Measurements from ENCODE around the gene ARHGEF40.
A peak's percentile ranks its signal among the peaks of the same experiment; 100 is the strongest.

The ARHGEF40 gene

DNA sequence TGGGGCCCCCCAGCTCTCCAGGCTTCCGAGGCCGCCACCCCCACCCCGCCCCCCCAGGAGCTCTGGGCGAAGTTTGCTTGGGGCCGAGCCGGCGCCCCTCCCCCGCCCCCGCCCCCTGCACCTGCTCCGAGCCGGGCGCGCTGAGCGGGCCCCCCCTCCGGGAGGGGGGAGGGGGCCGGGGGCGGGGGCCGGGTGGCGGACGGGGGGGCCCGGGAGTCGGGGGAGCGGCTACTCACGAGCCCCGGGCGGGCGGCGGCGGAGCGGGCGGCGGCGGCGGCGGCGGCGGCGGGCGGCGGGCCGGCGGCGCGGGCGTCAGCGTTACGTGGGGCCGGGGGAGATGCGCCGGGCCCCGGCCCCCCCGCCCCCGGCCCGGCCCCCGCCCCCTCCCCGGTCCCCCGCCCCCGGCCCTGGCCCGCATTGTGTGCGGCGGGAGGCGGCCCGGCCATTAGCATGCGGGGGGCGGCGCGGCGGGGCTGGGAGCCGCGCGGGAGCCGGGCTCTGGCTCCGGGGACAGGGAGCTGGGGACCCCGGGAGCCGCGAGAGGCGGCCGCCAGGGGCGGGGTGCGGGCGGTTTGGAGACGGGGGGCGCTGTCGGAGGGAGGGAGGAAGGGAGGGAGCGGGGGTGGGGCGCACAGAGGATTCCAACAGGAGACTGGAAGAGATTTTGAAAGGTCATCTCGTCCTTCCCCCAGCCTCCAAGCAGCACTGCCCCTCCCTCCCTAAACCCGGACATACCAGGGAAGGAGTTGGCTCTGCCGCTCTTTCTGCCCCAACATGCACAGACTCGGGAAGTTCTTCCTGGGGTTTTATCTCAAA is 28.2 kb downstream of the ARHGEF40 start, which contains the start of gene ZNF219:
Gene ZNF219, minus strand, starts transcription at position 580 of the 816 bp plus-strand sequence. CDS start 5,064 bp downstream, outside the sequence.
- peak; percentile 66 for DNase-seq (ENCODE audit: low spot score)

DNA sequence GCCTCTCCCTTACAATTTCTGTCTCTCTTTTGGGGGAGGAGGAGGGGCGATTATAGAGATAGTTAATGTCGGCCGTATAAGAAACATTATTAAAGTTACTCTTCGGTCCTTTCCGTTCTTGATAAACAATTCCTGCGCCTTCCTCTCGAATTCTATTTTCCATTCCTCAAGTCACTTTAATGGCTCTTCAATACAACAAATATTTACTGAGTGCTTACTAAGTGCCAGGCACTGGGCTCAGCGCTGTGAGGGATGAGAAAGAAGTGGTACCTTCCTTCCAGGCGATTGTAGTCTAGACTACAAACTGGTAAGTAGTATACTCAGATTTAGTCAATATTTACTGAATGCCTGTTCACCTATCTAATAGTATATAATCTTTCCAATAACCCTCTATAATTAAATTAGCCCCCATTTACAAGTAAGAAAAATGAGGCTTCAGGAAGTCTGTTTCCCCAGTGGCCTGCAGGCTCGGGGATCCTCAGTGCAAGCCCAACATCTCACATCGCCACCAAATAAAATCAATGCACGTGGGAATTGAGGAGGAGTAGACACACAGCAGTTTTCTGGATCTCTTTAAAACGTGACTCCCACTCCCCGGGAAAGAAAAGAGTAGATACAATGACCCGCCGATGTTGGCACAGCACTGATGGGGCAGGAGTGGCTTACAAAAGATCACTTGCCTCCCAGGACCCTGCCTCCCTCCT is 28.9 kb downstream of the ARHGEF40 start:
- peak; percentile 8 for DNase-seq (ENCODE audit: low spot score)

DNA sequence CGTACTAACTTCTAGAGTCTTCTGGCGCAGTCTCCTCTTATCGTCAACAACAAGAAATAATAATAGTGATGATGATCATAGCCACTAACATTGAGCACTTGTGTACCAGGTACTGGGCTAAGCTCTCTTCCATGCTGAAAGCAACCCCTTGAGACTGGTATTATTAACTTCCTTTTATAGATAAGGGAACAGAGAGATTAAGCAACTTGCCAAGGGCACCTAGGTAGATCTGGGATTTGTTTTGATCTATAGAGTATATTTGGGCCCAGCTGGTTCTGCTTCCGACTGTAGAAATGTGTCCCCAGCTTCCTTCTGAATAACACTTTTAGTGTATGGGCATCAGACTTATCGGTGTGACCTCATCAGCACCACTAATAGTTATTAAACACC is 29.5 kb downstream of the ARHGEF40 start:
- DNase-seq (ENCODE audit: low spot score): peak; percentile 3

DNA sequence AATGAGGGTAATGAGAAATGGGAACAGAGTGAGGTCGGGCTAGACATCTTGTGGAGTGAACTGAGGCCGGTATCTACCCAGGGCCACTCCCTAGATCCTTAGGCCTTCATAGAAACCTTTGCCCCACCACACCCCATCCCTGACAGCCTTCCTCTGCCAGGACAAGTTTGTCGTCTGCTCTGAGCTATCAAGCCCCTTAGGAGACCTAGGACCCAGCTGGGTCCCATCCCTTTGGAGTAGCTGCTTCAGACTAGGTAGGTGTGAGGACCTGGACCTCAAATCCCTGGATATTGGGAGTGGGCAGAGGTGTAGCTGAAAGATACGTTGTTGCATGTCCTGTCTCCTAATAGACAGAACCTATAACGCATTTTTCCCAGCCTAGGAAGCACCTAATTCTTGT is 30.8 kb downstream of the ARHGEF40 start, which contains the start of gene TMEM253:
Gene TMEM253, plus strand, starts transcription at position 136 of the 400 bp plus-strand sequence. CDS start 278 bp downstream, outside the sequence.
- peak; percentile 16 for DNase-seq (ENCODE audit: low spot score)

DNA sequence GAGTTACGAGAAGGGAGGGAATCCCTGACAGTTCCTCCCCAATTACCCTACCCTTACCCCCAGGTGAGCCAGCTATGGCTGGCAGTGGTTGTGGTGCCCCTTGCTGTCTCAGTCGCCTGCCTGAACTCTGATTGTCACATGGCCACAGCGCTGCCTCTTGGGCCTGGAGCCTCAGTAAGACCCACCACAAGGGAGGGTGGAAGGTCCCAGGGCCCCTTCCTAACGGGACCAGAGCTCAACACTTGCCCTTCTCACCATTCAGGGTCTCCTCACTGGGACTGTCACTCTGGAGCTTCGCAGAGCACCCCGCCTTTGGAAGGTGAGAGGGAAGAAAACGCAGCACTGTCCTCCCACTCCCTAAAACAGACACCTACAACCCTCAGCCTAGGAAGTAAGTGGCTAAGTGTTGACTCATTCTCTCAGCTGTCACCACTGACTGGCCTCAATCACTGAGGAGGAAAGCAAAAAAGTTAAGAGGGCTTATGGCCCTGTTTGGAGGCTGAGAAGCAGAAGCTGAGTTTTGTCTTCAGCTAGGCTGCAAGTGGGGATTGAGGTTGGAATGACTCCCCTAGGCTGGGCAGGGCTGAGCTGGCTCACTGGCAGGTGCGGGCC is 31.8 kb downstream of the ARHGEF40 start:
- DNase-seq (ENCODE audit: low spot score): no peak

DNA sequence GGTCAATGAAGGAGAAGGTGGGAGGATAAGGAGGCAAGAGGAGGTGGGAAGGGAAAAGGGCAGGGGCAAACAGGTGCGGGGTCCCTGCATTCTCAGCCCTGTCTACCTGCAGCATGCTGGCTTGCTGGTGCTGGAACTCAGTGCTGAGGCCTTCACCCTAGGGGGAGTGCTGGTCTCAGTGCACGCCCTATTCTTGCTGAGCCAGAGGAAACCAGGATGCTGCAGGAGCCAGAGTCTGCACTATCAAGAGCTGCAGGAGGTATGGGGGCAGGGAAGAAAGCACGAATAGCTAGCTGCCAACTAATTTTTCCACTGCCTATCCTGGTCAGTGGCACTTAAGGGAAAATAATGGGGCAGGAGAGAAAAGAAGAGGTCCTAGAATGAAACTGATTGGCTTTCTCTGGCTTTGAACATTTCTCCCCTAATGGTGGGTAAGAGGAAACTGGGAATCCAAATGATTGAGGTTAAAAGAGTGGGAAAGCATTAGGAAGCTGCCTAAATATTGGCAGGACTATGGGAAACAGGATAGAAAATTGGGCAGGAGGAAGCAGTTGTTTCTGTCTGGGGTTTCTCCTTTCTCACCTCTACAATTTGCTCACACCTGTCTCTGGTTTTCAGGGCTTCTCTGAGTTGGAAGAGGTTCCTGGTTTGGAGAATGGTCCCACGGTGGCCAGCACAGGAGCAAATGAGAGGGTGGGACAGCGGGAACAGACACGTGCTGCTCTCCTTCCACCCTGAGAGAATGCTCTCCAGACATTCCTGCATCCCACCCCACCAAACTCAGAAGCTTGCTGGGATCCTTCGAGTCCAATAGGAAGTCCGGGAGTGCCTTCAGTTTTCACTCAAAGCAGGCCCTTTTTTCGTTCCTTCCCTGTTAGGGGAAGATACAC is 32.7 kb downstream of the ARHGEF40 start:
- no peak for DNase-seq (ENCODE audit: low spot score)

DNA sequence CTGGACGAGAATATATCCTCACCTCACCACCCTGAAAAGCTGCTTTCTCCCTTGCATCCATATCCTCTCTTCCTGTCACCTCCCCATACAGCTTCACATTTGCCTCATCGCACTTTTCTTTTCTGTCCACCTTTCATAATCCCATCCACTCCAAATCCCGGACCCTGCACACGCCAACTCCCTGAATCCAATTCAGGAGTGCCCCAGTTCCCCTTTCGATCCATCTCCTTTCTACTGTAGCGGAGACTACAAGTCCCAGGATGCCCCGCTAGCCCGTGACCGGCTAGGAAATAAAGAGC is 33.3 kb downstream of the ARHGEF40 start:
- no peak for DNase-seq (ENCODE audit: low spot score)

DNA sequence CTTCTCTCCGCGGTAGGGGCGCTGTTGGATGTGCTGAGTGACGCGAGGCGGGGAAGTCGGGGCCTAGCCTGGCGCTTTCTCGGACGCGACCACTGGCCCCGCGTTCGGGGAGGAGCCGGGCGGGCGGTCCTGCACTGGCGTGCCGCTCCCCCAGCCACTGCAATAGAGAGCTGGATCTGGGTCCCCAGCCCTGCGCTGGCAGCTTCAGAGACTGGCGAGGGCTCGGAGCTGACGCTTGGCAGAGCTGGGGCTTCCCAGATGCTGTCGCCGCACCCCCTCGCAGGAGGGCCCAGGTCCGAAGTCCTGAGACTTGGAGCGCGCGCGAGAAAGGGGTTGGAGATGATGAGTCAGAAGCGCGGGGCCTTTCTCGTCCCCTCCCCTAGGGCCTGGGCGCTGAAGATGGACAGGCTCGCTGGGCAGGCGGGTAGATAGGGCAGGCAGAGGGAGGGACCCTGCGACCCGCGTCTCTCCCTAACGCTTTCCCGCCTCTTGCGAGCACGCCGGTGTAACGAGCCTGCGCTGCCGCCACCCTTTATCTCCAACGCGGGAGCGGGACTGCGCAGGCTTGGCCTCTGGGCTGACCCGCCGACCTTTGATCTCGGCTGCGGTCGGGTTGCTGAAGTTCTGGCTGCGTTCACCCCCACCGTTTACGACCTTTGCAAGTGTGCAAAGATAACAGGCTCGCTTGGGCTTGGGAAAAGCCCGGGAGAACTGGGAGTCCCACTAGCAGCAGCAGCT is 33.8 kb downstream of the ARHGEF40 start:
- DNase-seq (ENCODE audit: low spot score): peak; percentile 93

DNA sequence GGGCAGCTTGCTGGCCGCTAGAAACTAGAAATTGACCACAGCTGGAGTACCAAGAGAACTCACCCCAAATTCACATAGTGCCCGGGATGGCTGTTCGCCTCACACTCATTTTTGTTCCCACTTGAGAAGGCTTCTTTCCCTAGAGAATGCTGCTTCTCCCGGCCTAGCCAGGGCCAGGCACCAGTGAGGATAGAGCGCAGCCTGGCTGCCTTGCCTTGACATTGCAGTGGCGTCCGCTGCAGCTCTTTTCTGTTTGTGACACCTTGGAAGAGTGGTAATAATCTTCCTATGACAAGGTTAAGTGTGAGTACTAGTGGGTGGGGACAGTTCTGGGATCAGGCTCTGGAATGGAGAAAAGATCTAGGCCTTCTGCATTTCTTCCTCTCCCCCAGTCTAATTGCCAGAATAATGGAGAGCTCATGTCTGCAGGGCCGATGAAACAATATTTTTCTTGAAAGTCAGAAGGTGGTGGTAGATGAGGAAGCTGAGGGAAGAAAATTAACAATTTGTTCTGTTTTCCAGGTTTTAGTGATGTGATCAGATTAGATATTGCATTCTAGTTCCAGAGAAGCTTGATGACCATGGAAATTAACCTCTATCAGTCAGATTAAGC is 34.5 kb downstream of the ARHGEF40 start:
- DNase-seq (ENCODE audit: low spot score): peak; percentile 73

DNA sequence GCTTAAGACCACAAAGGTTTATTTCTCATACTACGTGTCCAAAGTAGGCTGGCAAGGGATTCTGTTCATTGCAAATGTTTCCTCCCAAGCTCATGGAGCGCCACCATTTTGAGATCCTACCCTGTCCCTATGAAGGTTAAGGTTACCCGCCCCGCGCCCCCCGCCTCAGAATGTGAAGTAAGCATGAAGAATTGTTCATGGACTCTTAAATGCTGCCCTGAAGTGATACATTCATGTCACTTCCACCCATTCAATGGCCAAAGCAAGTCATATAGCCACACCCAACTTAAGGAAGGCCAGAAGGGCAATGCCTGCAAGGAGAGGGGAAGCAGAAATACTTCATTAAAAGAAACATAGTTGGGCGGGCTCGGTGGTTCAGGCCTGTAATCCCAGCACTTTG is 35.0 kb downstream of the ARHGEF40 start:
- no peak for DNase-seq (ENCODE audit: low spot score)

DNA sequence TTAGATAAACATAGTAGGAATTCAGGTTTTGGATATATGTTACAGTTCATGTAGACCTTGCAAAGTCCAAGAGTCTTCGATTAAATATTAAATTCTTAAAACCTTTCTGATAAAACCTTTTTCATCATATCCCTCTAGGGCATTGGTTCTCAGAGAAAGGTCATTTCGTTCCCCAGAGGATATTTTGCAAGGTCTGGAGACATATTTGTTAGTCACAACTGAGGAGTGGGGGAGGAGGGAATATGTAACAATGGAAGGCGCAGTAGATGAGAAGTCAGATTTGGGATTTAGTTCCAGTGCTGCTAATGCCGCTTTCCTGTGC is 36.0 kb downstream of the ARHGEF40 start:
- peak; percentile 2 for DNase-seq (ENCODE audit: low spot score)

DNA sequence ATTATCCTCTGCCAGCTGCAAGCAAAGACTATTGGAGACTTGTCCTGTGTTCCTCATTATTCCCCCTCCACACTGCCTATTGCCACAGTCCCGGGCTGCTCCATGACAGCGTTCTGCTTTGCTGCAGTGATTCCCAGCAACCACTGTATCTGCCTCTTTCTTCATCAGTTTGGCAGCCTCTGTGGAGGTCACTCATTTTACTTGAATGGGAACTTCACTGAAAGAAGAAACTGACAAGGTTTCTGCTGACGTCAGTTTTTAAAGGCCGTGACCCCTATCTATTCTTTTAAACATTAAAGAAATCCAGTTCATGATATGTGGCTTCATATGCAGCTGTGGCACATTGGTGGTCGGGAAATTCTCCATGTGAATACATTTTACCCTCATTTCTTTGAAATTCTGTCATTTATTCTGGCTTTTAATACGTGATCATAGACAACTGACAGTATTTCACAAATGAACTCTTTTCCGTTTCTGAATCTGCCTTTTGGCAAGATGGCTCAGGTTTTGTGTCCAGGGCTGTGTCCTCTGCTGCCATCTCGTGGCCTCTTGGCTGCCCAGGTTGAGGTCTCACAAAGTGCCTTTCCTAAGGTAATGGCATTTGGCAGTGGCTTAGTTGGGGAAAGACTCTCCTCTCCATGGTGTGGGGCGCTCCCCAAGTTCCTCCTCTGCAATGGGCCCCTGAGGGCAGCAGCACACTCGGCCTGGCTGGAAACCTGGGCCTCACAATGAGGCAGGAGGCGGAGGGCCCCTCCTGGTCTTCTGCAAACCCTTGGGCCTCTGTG is 36.6 kb downstream of the ARHGEF40 start:
- peak; percentile 66 for DNase-seq (ENCODE audit: low spot score)

DNA sequence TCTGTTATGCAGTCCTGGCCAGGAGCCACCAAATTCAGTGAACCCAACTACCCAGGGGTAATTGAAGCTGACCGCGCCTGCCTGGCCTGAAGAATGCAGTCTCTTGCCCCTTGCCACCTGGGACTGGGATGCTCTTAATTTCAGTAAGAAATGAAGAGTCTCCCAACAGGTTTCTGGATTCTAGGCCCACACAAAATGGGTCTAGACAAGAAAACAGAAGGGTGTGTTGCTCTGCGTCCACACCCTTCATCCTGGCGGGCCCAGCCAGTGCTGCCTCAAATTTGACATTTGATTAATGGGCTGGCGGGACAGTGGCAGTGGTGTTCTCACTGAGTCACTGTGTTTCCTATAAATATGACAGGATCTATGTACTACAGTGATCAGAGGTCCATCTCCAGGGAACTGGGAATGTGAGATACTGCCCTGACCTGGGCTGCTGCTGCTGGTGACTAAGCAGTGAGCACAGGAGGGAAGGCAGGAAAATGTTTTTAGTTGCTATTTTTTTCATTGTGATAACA is 37.2 kb downstream of the ARHGEF40 start:
- no peak for DNase-seq (ENCODE audit: low spot score)

DNA sequence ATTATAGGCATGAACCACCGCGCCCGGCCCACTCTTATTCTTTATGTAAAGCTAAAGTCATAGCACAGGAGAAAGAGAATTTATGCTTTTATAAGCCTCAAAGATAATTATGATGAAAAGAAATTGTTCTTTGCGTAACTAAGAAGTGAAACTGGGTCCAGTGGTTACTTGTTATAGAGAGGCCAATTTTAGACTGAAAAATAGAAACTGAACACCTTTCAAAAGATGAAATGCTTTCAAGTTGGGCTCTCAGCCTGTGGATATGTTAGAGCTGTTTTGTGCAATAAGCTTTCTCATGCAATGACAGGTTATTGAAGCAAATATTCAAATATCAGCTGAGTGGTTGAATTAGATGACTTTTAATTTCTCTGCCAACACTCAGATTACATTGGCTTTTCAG is 38.7 kb downstream of the ARHGEF40 start:
- no peak for DNase-seq (ENCODE audit: low spot score)

DNA sequence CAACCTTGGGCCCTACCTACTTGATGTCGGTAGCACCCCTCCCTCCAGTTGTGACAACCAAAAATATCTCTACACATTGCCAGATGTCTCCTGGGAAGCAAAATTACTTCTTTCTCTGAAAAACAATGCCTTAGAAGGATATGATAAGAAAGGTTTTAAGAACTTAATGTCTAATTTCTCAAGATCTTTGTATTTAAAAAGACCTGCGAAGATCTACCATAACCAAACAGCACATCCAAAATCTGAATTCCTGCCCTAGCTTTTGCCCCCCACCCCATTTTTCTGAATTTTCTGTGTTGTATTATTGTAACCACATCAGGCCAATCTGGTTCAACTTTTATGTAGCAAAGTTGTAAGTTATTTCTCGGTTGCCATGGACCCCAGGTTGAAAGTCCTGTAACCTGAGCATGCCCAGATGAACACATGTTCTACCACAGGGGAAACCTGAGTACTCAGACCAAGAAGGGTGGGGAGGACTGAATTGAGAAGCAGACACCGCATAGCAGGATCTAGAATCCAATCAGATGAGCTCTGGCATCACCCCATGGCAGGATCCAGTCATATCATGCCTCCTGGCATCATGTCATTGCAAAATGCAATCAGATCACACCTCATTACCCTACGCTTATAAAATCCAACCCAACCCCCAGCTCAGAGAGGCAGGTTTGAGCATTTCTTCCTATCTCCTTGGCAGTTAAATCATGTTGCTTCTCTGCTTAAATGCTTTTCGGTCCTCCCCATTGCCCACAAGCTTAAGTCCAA is 39.5 kb downstream of the ARHGEF40 start:
- no peak for DNase-seq (ENCODE audit: low spot score)

DNA sequence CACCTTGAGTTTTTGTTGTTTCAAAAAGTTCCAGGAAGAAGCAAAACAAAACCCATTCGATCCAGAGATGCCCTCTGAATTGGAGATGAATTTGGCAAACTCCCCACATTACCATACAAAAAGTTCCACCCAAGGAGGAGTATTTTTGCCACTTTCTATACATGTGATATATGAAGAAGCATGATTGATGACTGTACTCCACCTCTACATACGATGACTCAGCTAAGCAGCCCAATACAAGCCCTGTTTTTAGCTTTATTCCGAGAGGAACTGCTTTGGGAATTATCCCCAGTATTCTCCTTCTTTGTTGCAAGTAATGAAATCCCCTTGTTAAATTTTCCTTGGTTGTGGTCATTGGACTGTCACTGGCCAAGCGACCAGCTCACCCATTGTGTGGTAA is 42.2 kb downstream of the ARHGEF40 start:
- no peak for DNase-seq (ENCODE audit: low spot score)

DNA sequence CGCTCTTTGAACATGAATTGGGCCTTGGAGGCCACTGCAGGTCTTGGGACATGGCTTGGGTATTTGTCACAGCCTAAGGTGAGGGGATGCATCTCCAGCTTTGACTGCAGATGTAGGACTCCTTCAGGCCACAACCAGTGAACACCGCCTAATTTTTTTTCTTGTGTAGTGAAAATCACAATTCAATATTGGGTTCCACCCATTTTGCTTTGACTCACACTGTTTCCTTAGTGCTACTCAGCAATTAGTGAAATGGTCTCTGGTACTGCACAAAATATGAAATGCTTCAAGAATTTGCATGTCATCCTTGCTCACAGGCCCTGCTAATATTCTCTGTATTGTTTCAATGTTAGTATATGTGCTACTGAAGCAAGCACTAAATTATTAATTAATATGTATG is 43.3 kb downstream of the ARHGEF40 start:
- DNase-seq (ENCODE audit: low spot score): no peak

DNA sequence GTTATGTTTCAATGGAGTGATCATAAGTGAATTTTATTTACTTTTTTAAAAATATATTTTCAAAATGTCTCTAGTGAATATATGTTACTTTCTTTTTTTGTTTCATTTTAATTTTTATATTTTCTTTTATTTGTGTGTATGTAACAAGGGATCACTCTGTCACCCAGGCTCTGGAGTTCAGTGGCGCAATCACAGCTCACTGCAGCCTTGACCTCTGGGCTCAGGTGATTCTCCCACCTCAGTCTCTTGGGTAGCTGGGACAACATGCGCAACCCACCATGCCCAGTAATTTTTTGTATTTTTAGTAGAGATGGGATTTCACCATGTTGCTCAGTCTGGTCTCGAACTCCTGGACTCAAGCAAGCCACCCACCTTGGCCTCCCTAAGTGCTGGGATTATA is 48.8 kb downstream of the ARHGEF40 start:
- no peak for DNase-seq (ENCODE audit: low spot score)

DNA sequence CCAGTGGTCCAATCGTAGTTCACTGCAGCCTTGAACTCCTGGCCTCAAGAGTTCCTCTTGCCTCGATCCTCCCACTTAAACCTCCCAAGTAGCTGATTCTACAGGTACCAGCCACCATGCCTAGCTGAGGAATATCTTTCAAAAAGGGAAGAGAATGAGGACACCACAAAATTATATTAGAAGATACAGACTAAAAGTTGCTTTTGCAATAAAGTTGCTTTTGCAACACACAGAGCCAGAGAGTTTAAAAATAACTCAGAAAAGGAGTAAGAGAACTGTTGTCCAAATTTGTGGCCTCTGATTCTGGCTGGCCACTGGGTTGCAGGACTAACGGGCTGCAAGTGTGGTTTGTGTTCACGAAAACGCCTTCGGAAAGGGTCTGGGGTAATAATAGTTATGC is 50.6 kb downstream of the ARHGEF40 start:
- DNase-seq (ENCODE audit: low spot score): no peak
